Ishikawa (cell line): Measurements from ENCODE around the gene PCK1.

Source experiments
- CEBPB ChIP-seq: IDR thresholded peaks from 2 replicates; pipeline ENCODE4 v1.6.1; 2012
- CREB1 ChIP-seq: IDR thresholded peaks from 2 replicates; pipeline ENCODE4 v1.6.1; 2012; ENCODE audit warnings: low read depth
- EP300 ChIP-seq: IDR thresholded peaks from 2 replicates; pipeline ENCODE4 v1.6.1; 2012; ENCODE audit warnings: borderline replicate concordance
- NFIC ChIP-seq: IDR thresholded peaks from 2 replicates; pipeline ENCODE4 v1.6.1; 2012
- RAD21 ChIP-seq: IDR thresholded peaks from 2 replicates; pipeline ENCODE4 v1.6.1; 2012; ENCODE audit warnings: low read depth
- TAF1 ChIP-seq: IDR thresholded peaks from 2 replicates; pipeline ENCODE4 v1.6.1; 2012; ENCODE audit warnings: low read depth, mild to moderate bottlenecking
- TEAD4 ChIP-seq: IDR thresholded peaks from 2 replicates; pipeline ENCODE4 v1.6.1; 2012
- ZBTB7A ChIP-seq: IDR thresholded peaks from 2 replicates; pipeline ENCODE4 v1.6.1; 2012; ENCODE audit warnings: low read depth
- TF ChIP-seq, protein P1 (sequence below): IDR thresholded peaks from 2 replicates; pipeline ENCODE4 v1.6.1; 2012
- TF ChIP-seq, protein P2 (sequence below): IDR thresholded peaks from 2 replicates; pipeline ENCODE4 v1.6.1; 2012

DNA sequence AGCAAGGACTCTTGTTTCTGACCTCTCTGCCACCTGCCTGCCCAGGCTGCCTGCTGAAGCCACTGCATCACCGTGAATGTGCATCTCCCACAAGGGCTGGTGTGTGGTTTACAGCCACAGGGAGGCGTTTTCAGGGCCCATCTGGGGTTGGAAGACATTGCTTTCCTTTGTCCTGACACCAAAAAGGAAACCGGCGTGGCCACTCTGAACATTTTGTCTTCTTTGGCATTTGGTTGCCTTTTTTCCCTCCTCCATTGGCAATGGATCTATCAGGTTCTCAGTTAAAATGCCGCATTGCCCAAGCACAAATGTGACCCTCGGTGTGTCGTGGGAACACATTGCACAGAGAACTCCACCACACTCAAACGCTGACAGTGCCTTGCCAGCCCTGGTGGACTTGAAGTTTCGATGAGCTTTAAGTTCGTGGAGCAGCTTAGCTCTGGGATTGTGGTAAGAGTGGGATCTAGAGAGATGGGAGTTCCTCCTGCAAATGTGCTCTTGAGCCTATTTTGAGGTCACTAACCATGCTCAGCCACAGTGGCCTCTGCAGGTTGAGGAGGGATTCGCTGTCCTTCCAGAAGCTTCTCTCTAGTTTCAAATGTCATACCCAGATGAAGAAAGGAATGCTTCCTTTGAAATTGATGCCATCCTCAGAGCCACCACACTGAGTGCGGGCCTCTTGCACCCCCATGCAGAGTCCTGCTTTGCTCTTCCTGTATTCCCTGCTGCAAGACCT, 14.8 kb upstream of the PCK1 start:
- TF ChIP-seq, protein P1, sequence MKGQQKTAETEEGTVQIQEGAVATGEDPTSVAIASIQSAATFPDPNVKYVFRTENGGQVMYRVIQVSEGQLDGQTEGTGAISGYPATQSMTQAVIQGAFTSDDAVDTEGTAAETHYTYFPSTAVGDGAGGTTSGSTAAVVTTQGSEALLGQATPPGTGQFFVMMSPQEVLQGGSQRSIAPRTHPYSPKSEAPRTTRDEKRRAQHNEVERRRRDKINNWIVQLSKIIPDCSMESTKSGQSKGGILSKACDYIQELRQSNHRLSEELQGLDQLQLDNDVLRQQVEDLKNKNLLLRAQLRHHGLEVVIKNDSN: no peak
- TF ChIP-seq CREB1: no peak
- no peak for TF ChIP-seq TAF1
- no peak for TF ChIP-seq TEAD4
- TF ChIP-seq CEBPB: no peak
- no peak for TF ChIP-seq EP300
- no peak for TF ChIP-seq RAD21
- TF ChIP-seq, protein P2, sequence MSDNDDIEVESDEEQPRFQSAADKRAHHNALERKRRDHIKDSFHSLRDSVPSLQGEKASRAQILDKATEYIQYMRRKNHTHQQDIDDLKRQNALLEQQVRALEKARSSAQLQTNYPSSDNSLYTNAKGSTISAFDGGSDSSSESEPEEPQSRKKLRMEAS: no peak
- TF ChIP-seq NFIC: no peak
- no peak for TF ChIP-seq ZBTB7A
